GM21529 (cell line): Measurements from ENCODE around the gene MRPL9.
"Not testable (repeated sequence)": the region's sequence is repeated elsewhere in the genome, so short reads cannot be mapped to it uniquely, and the experiment has no call there.

Source experiments
- ATAC-seq: cut with Tn5 transposase; IDR thresholded peaks from one replicate; pipeline ENCODE4 v1.9.1; 2021; ENCODE audit not compliant: unreplicated experiment

MRPL9 gene

DNA sequence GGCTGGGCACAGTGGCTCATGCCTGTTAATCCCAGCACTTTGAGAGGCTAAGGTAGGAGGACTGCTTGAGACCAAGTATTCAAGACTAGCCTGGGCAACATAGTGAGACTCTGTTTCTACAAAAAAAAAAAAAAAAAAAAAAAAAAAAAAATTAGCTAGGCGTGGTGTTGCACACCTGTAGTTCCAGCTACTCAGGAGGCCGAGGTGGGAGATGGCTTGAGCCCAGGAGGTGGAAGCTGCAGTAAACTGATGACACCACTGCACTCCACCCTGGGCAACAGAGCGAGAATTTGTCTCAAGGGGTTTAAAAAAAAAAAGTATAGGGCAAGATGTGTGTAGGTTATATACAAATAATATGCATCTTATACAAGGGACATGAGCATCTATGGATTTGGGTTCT lies 24.4 kb upstream of the MRPL9 start:
- no peak for ATAC-seq

DNA sequence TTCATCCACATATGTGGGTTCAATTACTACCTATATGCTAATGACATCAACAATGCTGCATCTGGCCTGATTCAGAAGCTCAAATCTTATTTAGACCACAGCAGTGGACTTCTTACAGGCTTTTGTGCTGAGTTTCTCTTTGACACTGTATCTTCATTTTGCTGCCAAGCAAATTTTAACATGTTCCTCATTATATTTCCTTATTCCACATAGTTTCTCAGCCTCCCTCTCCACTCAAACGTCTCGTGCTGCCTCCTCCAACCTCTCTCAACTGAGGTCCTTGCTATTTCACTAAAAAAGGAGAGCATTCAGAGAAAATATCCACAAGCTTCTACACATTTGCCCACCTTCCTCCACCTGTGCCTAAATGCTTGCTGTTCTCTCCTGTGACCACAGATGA lies 20.5 kb upstream of the MRPL9 start:
- ATAC-seq = no peak

DNA sequence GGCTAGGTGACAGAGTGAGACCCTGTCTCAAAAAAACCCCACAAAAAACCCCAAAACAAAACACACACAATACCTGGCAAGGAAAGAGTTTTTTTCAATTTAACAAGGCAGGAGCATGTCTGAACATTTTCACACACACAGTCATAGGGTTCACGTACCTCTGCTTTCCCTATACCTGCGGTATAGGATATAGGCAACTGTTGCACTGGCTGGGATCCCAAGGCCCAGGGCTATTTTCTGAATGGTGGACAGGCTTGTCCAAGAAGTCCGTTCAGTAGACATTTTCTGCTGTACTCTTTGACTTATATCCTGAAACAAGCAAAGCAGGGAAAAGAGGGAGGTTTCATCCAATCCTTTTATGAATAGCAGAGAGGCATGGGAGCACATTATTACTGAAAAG lies 19.4 kb upstream of the MRPL9 start:
- no peak for ATAC-seq

GRCh38 chr1:151782026-151782425 lies 18.7 kb upstream of the MRPL9 start:
- ATAC-seq = not testable (repeated sequence)

GRCh38 chr1:151780736-151781135 lies 17.4 kb upstream of the MRPL9 start:
- ATAC-seq = not testable (repeated sequence)

- ATAC-seq = no peak
Observed at GRCh38 chr1:151779852-151780251, 16.6 kb upstream of the MRPL9 start.

DNA sequence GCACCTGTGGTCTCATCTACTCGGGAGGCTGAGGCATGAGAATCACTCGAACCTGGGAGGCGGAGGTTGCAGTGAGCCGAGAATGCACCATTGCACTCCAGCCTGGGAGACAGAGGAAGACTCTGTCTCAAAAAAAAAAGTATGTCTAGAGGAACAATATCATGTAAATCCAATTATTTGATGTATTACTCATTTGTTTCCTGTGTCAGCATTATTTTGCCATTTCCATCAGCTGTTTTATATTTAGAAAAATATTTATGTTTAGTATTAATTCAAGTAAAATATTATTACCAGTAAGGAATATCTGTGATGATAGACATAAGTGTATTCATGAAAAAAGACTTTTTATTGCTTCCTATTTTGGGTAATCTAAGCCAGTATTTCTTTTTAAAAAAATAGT lies 14.0 kb upstream of the MRPL9 start:
- ATAC-seq = no peak

DNA sequence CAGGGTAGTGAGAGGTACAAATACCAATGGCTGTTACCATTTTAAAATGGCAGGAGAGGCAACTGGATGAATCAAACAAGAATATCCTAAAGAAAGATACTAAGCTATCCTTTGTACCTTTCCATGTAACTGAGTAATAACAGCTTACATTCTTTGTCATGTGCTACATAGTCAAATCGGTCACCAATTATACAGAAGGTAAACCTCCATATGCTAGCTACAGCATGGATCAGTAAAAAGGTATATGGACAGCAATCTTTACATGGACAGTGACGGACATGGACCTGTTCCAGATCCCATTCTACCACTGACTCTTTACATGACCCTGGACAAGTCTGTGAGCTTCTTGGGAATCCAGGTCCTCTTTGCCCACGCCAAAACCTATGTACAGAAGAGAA lies 13.4 kb upstream of the MRPL9 start:
- no peak for ATAC-seq

DNA sequence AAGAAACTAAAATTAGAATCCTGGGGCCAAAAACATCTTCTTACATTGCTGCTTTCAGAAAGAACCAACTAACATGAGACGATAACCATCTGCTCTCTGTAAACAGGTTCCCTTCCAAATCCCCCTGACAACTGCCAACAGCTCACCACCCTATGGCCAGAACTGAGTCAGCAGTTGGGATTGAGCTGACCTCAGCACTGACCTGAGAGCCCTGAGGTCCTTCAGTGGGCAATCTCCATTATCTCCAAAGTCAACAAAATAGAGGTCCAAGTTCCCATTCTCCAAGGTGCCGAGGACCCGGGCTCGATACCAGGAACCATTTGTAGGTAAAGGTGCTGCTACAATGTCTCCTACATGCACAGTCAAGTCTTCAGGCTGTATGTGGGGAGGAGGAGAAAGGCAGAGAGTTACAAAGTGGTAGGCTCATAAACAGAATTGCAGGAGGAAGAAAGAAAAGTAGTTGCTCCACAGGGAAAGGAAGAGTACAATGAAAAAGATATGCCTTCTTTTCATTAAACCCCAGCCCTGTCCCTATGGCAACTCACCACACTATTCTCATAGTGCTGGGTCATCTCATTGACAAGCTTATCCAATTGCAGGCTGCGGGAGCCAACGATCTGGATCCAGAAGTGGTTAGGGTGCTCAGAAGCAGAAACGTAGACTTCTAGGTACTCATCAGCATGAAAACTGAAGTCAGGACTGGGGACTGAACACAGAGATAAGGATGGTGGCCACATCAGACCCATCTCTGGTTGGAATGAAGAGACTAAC lies 12.8 kb upstream of the MRPL9 start:
- no peak for ATAC-seq

DNA sequence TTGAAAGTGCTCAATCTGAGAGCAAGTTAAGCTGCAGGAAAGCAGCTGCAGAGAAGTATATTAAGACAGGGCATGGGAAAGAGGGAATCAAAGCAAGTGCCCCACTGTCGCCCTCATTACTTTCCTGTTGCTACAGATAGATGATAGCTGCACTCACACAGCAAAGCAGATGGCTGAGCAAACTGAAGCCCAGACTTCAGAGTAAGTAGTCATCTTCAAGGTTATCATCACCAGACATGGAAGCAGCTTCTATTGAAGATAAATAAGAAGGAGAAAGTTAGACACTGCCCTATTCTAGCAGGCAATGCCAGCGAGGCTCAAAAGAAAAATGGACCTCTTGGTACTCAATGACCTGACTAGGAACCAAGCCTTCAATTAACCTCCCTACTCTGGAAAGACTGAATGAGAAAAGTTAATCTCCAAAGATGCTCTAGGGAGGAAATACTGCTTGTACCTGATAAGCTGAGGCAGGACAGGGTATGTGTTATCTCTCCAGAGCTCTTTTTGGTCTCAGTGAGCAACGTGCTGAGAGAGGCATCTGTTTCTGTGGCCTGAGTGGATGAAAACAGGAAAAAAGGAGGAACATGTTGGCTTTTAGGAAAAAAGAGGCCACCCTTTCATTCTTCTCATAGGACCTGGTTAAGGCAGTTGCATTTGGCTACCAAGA lies 11.1 kb upstream of the MRPL9 start:
- ATAC-seq = no peak

DNA sequence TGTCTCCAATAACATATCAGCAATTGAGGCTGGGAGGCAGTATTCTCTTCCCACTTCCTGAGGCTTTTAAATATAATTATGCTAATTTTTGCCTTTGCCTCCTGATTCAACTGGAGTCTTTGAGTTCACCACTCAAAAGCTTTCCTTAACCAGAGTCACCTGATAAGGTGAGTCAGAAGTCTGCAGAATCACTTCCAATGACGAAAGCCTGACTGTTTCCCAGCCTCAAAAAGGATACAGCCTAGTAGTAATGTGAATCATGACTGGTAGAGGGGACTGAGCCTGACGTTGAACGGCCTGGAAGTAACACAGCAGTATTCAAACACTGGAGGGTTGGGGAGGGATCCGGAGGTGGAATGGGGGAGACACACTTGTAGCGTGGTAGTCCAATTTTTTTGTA lies 10.4 kb upstream of the MRPL9 start:
- no peak for ATAC-seq

GRCh38 chr1:151769270-151769669 lies 6.0 kb upstream of the MRPL9 start:
- ATAC-seq = not testable (repeated sequence)

DNA sequence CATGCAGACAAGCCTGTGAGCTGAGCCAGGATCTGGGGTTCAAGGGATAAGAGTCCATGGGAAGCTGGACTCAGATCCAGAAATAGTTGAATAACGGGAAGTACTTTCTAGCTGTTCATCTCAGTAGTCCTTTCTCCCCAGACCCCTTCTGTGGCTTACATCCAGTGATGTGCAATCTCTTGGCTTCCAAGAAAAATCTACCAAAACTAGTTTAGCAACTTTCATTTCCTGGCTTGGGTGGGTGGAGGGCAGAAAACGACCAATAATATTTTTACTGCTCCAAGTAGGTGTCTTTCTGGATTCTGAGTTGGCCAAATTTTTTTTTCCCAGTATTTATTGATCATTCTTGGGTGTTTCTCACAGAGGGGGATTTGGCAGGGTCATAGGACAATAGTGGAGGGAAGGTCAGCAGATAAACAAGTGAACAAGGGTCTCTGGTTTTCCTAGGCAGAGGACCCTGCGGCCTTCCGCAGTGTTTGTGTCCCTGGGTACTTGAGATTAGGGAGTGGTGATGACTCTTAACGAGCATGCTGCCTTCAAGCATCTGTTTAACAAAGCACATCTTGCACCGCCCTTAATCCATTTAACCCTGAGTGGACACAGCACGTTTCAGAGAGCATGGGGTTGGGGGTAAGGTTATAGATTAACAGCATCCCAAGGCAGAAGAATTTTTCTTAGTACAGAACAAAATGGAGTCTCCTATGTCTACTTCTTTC lies 5.2 kb upstream of the MRPL9 start:
- ATAC-seq = not testable (repeated sequence)

- no peak for ATAC-seq
Observed at GRCh38 chr1:151763990-151764389, 694 bp upstream of the MRPL9 start.

DNA sequence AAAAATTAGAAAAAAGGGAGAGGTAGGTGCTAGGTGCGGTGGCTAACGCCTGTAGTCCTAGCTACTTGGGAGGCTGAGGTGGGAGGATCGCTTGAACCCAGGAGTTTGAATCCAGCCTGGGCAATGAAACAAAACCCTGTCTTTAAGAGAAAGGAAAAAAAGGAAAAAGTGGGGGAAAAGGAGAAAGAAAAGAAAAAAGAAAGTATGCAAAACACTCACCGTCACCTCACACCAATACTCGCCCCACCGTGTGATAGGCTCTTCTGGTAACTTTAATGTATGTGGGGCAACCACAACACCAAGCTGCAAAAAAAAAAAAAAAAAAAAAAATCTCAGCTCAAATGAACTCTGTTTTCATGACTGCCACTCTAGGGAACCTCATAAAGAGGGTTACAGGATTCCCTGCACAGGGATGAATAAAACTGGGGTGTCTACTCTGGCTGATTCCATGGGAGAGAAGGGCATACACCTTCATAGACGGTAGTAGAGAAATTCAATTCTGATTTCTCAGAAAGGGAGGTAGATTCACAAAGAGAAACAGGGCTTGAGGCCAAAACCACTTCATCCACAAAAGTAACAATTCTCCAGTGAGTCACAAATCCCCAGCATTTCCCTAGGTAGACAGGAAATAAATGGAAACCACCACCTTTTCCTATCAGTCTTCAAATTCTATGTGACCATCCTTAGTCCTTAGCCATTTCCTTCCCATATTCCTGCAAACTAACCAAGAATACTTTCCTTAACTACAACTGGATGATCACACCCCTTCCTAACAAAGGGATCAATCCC lies 2.5 kb downstream of the MRPL9 start:
- ATAC-seq = no peak

GRCh38 chr1:151759241-151759640 lies 4.1 kb downstream of the MRPL9 start:
- ATAC-seq = no peak

GRCh38 chr1:151756291-151756690 lies 7.0 kb downstream of the MRPL9 start:
- ATAC-seq = no peak

DNA sequence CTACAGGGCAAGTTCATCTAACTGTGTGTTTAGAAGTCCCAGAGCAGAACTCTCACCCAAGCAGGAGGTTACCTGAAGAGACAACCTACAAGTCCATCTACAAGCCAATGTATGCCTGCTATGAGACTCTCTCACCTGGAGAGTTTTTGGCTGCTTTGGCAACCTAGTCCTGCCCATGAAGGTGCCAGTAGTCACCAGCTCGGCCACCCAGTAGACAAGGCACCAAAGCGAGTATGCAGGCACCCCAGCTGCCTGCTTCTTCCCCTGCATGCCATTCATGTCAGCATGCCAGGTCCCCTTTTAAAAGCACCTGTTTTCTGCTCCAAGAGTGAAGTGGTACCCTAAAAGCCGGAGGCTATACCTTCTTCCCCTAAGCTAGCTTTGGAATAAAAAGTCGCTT lies 21.8 kb downstream of the MRPL9 start:
- no peak for ATAC-seq

GRCh38 chr1:151739590-151740355 lies 23.5 kb downstream of the MRPL9 start:
- ATAC-seq = no peak

GRCh38 chr1:151737479-151737878 lies 25.8 kb downstream of the MRPL9 start:
- ATAC-seq = no peak

DNA sequence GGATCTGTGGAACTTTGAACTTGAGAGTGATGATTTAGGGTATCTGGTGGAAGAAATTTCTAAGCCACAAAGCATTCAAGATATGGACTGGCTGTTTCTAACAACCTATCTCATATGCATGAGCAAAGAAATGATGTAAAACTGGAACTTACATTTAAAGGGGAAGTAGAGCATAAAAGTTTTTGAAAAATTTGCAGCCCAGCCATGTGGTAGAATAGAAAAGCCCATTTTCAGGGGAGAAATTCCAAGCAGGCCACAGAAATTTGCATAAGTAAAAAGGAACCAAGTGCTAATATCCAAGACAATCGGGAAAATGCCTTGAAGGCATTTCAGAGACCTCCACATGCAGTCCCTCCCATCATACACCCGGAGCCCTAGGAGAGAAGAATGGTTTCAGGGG lies 26.3 kb downstream of the MRPL9 start:
- ATAC-seq = no peak
